Upper lobe of left lung (tissue), 6 donors: ENCODE data around the gene BMERB1. TPM values are rescaled to one million over a fixed set of nuclear protein-coding genes. Genes with fewer than 3 reads are reported as not detected.
"Not testable (repeated sequence)": the region's sequence is repeated elsewhere in the genome, so short reads cannot be mapped to it uniquely, and the experiment has no call there.

Experiments used
- ATAC-seq, 2 donors: fragments of 200-7000 bp; cut with Tn5 transposase; one replicate each; pipeline ENCODE4 v1.9.1; 2022; ENCODE audit warnings: mild to moderate bottlenecking in 2 of 2, moderate library complexity in 2 of 2; ENCODE audit not compliant: low FRiP score in 2 of 2
- DNase-seq, 2 donors: peaks; one replicate each; pipeline ENCODE4 v3.0.0-alpha.2; 2019 to 2020
- H3K27ac ChIP-seq, 4 donors: fragments of 200-600 bp; sonication (generic); one replicate each; pipeline ENCODE4 v1.5.1; 2016 to 2019
- H3K27me3 ChIP-seq, 4 donors: fragments of 200-600 bp; sonication (generic); one replicate each; pipeline ENCODE4 v1.5.1; 2017 to 2019
- H3K36me3 ChIP-seq, 4 donors: fragments of 200-600 bp; sonication (generic); one replicate each; pipeline ENCODE4 v1.5.1; 2016 to 2019
- H3K4me1 ChIP-seq, 4 donors: fragments of 200-600 bp; sonication (generic); one replicate each; pipeline ENCODE4 v1.5.1; 2018 to 2019
- H3K4me3 ChIP-seq, 4 donors: fragments of 200-600 bp; sonication (generic); one replicate each; pipeline ENCODE4 v1.5.1; 2017 to 2019; ENCODE audit warnings: mild to moderate bottlenecking in 2 of 4, moderate library complexity in 1 of 4
- H3K9me3 ChIP-seq, 4 donors: fragments of 200-600 bp; sonication (generic); one replicate each; pipeline ENCODE4 v1.5.1; 2018 to 2019
- EP300 ChIP-seq, 4 donors: sonication (generic); formaldehyde crosslinking; IDR thresholded peaks; one replicate each; pipeline ENCODE4 v1.5.1; 2017; ENCODE audit warnings: antibody characterized with exemption in 4 of 4, control low read depth in 2 of 4
- POLR2A ChIP-seq, 4 donors: fragments of 450-650 bp; IDR thresholded peaks; one replicate each; pipeline ENCODE4 v1.5.1; 2016 to 2017; ENCODE audit warnings: antibody characterized with exemption in 4 of 4, mild to moderate bottlenecking in 2 of 4
- POLR2AphosphoS5 ChIP-seq, 2 donors: sonication (generic); formaldehyde crosslinking; IDR thresholded peaks; one replicate each; pipeline ENCODE4 v1.5.1; 2017; ENCODE audit warnings: antibody characterized with exemption in 2 of 2
- WGBS, 2 donors: methylation state at CpG; one replicate each; pipeline ENCODE4 v1.1.5; 2017 to 2018; 5-methylcytosine and 5-hydroxymethylcytosine counted together
- total RNA-seq, 6 donors: library from RNA; depleted of rRNA in 4 of 6; stranded (reverse); fragments of >200 nt in 4 of 6; gene quantifications; one replicate each; pipeline versions ENCODE4 v1.1.0 to v1.2.1, GENCODE V29; 2016 to 2021
- TF ChIP-seq, protein P1 (sequence below), 6 experiments: fragments of 450-650 bp in 4 of 6; fragments of 200-600 bp in 2 of 6; sonication (generic) in 2 of 6; IDR thresholded peaks; one replicate each; pipeline ENCODE4 v1.5.1; 2016 to 2019; ENCODE audit warnings: antibody characterized with exemption in 6 of 6
- donor health status: DM: no; HTN: no; CAD: no; lungs with moderate emphysema.
- donor health status: DM: no; HTN: yes; CAD: no; lungs with severe emphysema.

BMERB1 gene
- total RNA-seq, 6 donors from 2014 or later, result 5.2 to 27.6 (median 16.1) TPM

DNA sequence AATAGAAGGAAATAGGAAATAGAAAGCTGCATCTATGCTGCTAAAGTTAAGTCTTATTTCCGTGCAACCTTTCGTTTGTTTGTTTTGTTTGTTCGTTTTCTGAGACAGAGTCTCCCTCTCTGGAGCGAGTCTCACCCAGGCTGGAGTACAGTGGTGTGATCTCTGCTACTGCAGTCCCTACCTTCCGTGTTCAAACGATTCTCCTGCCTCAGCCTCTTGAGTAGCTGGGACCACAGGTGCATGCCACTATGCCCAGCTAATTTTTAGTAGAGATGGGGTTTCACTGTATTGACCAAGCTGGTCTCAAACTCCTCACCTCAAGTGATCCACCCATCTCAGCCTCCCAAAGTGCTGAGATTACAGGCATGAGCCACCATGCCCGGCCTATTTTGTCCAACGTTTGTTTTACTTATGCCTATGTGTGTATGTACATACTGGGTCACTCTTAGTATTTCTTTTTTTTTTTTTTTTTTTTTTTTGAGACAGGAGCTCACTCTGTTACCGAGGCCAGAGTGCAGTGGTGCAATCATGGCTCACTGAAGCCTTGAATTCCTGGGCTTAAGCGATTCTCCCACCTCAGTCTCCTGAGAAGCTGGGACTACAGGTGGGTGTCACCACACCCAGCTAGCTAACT lies 16.8 kb downstream of the BMERB1 start:
- 76 to 80% methylated on average over 10 of the region's 10 CpGs for WGBS, 2 donors
- Histone ChIP-seq H3K4me1 (no peaks in the 10 kb centered on the region), H3K4me3 (no peak overlapping the region), H3K27ac (no peak overlapping the region), H3K36me3 (no peaks in the 10 kb centered on the region), H3K27me3 (no peaks in the 10 kb centered on the region), H3K9me3 (no peaks in the 10 kb centered on the region)
- no peak for DNase-seq
- no peak for ATAC-seq
- no peak for TF ChIP-seq POLR2AphosphoS5 (IDR thresholded peaks at IDR 0.05)
- no peak for TF ChIP-seq EP300 (IDR thresholded peaks at IDR 0.05)
- TF ChIP-seq, protein P1, sequence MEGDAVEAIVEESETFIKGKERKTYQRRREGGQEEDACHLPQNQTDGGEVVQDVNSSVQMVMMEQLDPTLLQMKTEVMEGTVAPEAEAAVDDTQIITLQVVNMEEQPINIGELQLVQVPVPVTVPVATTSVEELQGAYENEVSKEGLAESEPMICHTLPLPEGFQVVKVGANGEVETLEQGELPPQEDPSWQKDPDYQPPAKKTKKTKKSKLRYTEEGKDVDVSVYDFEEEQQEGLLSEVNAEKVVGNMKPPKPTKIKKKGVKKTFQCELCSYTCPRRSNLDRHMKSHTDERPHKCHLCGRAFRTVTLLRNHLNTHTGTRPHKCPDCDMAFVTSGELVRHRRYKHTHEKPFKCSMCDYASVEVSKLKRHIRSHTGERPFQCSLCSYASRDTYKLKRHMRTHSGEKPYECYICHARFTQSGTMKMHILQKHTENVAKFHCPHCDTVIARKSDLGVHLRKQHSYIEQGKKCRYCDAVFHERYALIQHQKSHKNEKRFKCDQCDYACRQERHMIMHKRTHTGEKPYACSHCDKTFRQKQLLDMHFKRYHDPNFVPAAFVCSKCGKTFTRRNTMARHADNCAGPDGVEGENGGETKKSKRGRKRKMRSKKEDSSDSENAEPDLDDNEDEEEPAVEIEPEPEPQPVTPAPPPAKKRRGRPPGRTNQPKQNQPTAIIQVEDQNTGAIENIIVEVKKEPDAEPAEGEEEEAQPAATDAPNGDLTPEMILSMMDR (IDR thresholded peaks at IDR 0.05), result no peak
- no peak for TF ChIP-seq POLR2A (IDR thresholded peaks at IDR 0.05)

DNA sequence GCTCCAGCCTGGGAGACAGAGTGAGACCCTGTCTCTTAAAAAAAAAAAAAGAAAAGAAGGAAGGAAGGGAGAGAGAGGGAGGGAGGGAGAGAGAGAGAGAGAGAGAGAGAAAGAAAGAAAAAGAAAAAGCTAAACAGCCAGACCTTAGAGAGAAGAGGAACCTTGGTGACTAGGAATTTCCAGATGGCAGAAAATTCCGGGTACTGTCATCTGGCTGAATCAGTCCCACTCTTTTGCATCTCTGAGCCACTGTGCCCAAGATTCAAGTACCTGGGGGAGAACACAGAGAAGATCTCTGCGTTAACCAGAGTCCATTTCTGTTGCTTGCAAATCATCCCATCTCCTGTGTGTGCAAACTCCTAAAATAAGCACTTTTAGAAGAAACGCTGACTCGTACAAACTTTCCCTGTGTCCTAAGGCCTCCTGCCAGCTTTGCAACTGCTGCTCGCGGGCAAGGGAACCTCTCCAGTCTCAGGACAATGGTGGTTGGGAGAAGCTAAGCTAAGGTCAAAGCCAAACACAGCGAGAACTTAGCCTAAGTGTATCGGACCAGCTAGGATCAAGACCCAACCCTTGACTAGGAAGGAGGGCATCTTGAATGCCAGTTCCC lies 18.0 kb downstream of the BMERB1 start:
- ATAC-seq (no peak), DNase-seq (no peak)
- WGBS, 2 donors, result 71 to 77% methylated on average over 8 of the region's 8 CpGs

DNA sequence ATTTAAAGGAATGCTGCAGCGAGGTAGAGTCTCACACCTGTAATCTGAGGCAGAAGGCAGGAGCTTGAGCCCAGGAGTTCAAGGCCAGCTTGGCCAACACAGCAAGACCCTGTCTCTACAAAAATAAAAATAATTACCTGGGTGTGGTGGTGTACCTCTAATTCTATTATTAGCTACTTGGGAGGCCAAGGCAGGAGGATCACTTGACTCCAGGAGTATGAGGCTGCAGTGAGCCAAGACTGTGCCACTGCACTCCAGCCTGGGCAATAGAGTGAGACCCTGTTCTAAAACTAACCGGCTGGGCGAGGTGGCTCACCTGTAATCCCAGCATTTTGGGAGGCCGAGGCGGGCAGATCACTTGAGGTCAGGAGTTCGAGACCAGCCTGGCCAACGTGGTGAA lies 18.9 kb downstream of the BMERB1 start:
- DNase-seq, H3K27me3 ChIP-seq, ATAC-seq, H3K27ac ChIP-seq, H3K4me1 ChIP-seq, H3K4me3 ChIP-seq, H3K36me3 ChIP-seq, H3K9me3 ChIP-seq: not testable (repeated sequence)
- 84 to 91% methylated on average over 5 to 7 of the region's 7 CpGs for WGBS, 2 donors

More for the DNA sequence above, 18.0 kb downstream of the BMERB1 start:
- H3K4me1 ChIP-seq, result no peaks in the 10 kb centered on the region
- H3K36me3 ChIP-seq, result no peaks in the 10 kb centered on the region
- no peaks in the 10 kb centered on the region for H3K9me3 ChIP-seq
- TF ChIP-seq, protein P1 (IDR thresholded peaks at IDR 0.05), result no peak
- TF ChIP-seq POLR2A (IDR thresholded peaks at IDR 0.05), result no peak
- no peak for TF ChIP-seq EP300 (IDR thresholded peaks at IDR 0.05)
- no peak for TF ChIP-seq POLR2AphosphoS5 (IDR thresholded peaks at IDR 0.05)
- no peak overlapping the region for H3K27ac ChIP-seq
- H3K4me3 ChIP-seq, result no peak overlapping the region
- H3K27me3 ChIP-seq, result no peaks in the 10 kb centered on the region

- not testable (repeated sequence) for H3K9me3 ChIP-seq, DNase-seq, H3K27ac ChIP-seq, H3K36me3 ChIP-seq, H3K4me3 ChIP-seq, H3K27me3 ChIP-seq, ATAC-seq, H3K4me1 ChIP-seq
- 92 to 96% methylated on average over 11 of the region's 11 CpGs for WGBS, 2 donors
Observed at GRCh38 chr16:15454933-15455332, 20.5 kb downstream of the BMERB1 start.

GRCh38 chr16:15457400-15457799 lies 23.0 kb downstream of the BMERB1 start:
- Histone ChIP-seq H3K4me3 (no peak overlapping the region), H3K27ac (no peak overlapping the region), H3K9me3 (no peaks in the 10 kb centered on the region), H3K27me3 (no peaks in the 10 kb centered on the region), H3K36me3 (no peaks in the 10 kb centered on the region), H3K4me1 (no peaks in the 10 kb centered on the region)
- TF ChIP-seq, protein P1 (IDR thresholded peaks at IDR 0.05), result no peak
- no peak for TF ChIP-seq POLR2AphosphoS5 (IDR thresholded peaks at IDR 0.05)
- no peak for TF ChIP-seq EP300 (IDR thresholded peaks at IDR 0.05)
- no peak for TF ChIP-seq POLR2A (IDR thresholded peaks at IDR 0.05)
- 91% methylated on average over 3 of the region's 3 CpGs for WGBS, 2 donors
- no peak for ATAC-seq
- no peak for DNase-seq

- Histone ChIP-seq H3K27ac (no peak overlapping the region), H3K4me1 (no peaks in the 10 kb centered on the region), H3K4me3 (no peak overlapping the region), H3K9me3 (no peaks in the 10 kb centered on the region), H3K27me3 (no peaks in the 10 kb centered on the region), H3K36me3 (no peaks in the 10 kb centered on the region)
- TF ChIP-seq EP300 (IDR thresholded peaks at IDR 0.05), result no peak
- no peak for TF ChIP-seq POLR2A (IDR thresholded peaks at IDR 0.05)
- TF ChIP-seq POLR2AphosphoS5 (IDR thresholded peaks at IDR 0.05), result no peak
- TF ChIP-seq, protein P1 (IDR thresholded peaks at IDR 0.05), result no peak
- 68 to 72% methylated on average over 4 of the region's 4 CpGs for WGBS, 2 donors
- DNase-seq (no peak), ATAC-seq (no peak)
Observed at GRCh38 chr16:15457958-15458357, 23.6 kb downstream of the BMERB1 start.
